Stomach (tissue), 9 donors: Measurements from ENCODE around the gene XYLT1. TPM values are rescaled to one million over a fixed set of nuclear protein-coding genes. Genes with fewer than 3 reads are reported as not detected.
A peak's percentile ranks its signal among the peaks of the same experiment; 100 is the strongest.

Experiments used
- DNase-seq, 2 donors: peaks; one replicate each; pipeline versions ENCODE4 v3.0.0 to v3.0.0-alpha.2; 2013 to 2019
- H3K27ac ChIP-seq, 5 donors: fragments of 200-600 bp in 4 of 5; sonication (generic) in 4 of 5; one replicate each; pipeline ENCODE4 v1.5.1; 2013 to 2019; ENCODE audit warnings: mild to moderate bottlenecking in 1 of 5, moderate library complexity in 1 of 5
- H3K27me3 ChIP-seq, 3 donors: fragments of 200-600 bp; sonication (generic); one replicate each; pipeline ENCODE4 v1.5.1; 2017 to 2019; ENCODE audit warnings: mixed run types in 1 of 3
- H3K36me3 ChIP-seq, 4 donors: fragments of 200-600 bp; sonication (generic); 1 replicate in 3 of 4; 2 replicates in 1 of 4; pipeline ENCODE4 v1.5.1; 2016 to 2019
- H3K4me1 ChIP-seq, 4 donors: fragments of 200-600 bp; sonication (generic); one replicate each; pipeline ENCODE4 v1.5.1; 2016 to 2019
- H3K4me3 ChIP-seq, 4 donors: fragments of 200-600 bp; sonication (generic) in 3 of 4; one replicate each; pipeline ENCODE4 v1.5.1; 2016 to 2019; ENCODE audit warnings: mild to moderate bottlenecking in 1 of 4
- H3K9me3 ChIP-seq, 4 donors: fragments of 200-600 bp; sonication (generic); one replicate each; pipeline ENCODE4 v1.5.1; 2016 to 2019
- EP300 ChIP-seq: sonication (generic); formaldehyde crosslinking; IDR thresholded peaks from one replicate; pipeline ENCODE4 v1.6.1; 2017; ENCODE audit warnings: antibody characterized with exemption
- POLR2A ChIP-seq, 4 donors: fragments of 450-650 bp; IDR thresholded peaks; one replicate each; pipeline ENCODE4 v1.6.1; 2016; ENCODE audit warnings: antibody characterized with exemption in 4 of 4, control low read depth in 2 of 4, mild to moderate bottlenecking in 1 of 4, moderate library complexity in 1 of 4
- POLR2AphosphoS5 ChIP-seq, 3 donors: sonication (generic); formaldehyde crosslinking; IDR thresholded peaks; one replicate each; pipeline ENCODE4 v1.6.1; 2016; ENCODE audit warnings: antibody characterized with exemption in 3 of 3
- WGBS, 5 donors: extraction: QIAGEN DNeasy Blood & Tissue Kit in 3 of 5; methylation state at CpG; one replicate each; pipeline versions ENCODE4 v1.1.5 to v1.1.7; 2013 to 2018; 5-methylcytosine and 5-hydroxymethylcytosine counted together
- intact Hi-C: fragments of 100-400 bp; cut with DNase I; formaldehyde crosslinking; loops from one replicate; pipeline ENCODE4 v1.15.1; 2023; ENCODE audit warnings: low total_unique reads
- polyA plus RNA-seq, 3 donors: library from polyadenylated mRNA; stranded (reverse); fragments of 200-250 nt; gene quantifications; one replicate each; pipeline ENCODE4 v1.2.3, GENCODE V29; 2013
- total RNA-seq, 5 donors: library from RNA; depleted of rRNA; stranded (reverse); fragments of >200 nt; gene quantifications; one replicate each; pipeline versions ENCODE4 v1.1.0 to v1.2.3, GENCODE V29; 2014 to 2016
- TF ChIP-seq, protein P1 (sequence below), 7 experiments: fragments of 450-650 bp in 4 of 7; fragments of 200-600 bp in 3 of 7; sonication (generic) in 3 of 7; IDR thresholded peaks; one replicate each; pipeline ENCODE4 v1.5.1; 2016 to 2019; ENCODE audit warnings: antibody characterized with exemption in 7 of 7, control low read depth in 2 of 7, mild to moderate bottlenecking in 1 of 7
- donor health status: healthy with polysubstance abuse.
- donor health status: Bipolar disorder and iron deficiency.
- donor health status: healthy.

Gene XYLT1
- total and polyA plus RNA-seq, 8 donors, result 0.87 to 59.5 (median 9.5) TPM

DNA sequence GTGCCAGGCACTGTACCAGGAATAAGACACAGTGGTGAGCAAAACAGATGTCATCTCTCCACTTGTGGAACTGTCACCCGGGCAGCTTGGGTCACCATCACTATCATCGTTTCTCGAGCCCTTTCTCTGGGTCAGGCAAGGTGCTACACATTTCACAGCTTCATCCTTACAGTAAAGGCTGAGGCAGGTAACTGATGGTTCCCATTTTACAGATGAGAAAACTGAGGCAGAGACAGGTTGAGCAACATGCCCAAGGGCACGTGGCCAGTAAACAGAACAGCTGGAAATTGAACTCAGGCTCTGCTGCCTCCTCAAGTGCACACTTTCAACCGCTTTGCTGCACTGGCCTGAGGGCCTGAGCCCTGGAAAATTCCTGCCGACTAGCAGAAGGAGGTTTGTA, 294.6 kb downstream of the XYLT1 start:
- DNase-seq, result no peak
- TF ChIP-seq POLR2AphosphoS5 (IDR thresholded peaks at IDR 0.05) (no peak), POLR2A (IDR thresholded peaks at IDR 0.05) (no peak), EP300 (no peak)
- TF ChIP-seq, protein P1, sequence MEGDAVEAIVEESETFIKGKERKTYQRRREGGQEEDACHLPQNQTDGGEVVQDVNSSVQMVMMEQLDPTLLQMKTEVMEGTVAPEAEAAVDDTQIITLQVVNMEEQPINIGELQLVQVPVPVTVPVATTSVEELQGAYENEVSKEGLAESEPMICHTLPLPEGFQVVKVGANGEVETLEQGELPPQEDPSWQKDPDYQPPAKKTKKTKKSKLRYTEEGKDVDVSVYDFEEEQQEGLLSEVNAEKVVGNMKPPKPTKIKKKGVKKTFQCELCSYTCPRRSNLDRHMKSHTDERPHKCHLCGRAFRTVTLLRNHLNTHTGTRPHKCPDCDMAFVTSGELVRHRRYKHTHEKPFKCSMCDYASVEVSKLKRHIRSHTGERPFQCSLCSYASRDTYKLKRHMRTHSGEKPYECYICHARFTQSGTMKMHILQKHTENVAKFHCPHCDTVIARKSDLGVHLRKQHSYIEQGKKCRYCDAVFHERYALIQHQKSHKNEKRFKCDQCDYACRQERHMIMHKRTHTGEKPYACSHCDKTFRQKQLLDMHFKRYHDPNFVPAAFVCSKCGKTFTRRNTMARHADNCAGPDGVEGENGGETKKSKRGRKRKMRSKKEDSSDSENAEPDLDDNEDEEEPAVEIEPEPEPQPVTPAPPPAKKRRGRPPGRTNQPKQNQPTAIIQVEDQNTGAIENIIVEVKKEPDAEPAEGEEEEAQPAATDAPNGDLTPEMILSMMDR (IDR thresholded peaks at IDR 0.05), result no peak
- Histone ChIP-seq H3K4me1 (no peaks in the 10 kb centered on the region), H3K4me3 (no peak overlapping the region), H3K36me3 (peaks cover 0 to 9% (median 5%) of the 10 kb centered on the region in 4 donors), H3K9me3 (no peaks in the 10 kb centered on the region), H3K27ac (no peak overlapping the region), H3K27me3 (no peaks in the 10 kb centered on the region)
- intact Hi-C loops, result no loop called here
- WGBS, 5 donors, result 90 to 96% (median 93%) methylated on average over 6 of the region's 6 CpGs

DNA sequence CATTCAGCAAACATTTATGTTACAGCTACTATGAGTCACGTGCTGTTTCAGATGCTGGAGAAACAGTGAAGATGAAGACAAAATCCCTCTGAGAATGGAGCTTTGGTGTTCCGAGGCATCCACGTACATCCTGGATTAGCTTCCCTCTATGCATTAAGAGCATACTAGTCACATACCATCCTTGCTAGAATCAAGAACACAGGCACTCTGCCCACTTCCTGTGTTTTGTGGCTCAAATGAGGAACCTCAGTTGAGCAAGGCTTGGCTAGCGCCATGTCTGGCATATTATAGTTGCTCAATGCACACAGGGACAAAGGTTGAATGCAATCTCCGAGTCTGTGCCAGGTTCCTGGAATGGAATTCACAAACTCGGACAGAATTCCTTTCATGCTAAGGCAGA, 297.5 kb downstream of the XYLT1 start:
- WGBS, 5 donors, result 75 to 87% (median 82%) methylated on average over 6 of the region's 6 CpGs
- peak; percentile 22 to 41 for DNase-seq
- TF ChIP-seq POLR2AphosphoS5 (IDR thresholded peaks at IDR 0.05) (peak in 1 of 3 donors; percentile 28), EP300 (no peak)
- Histone ChIP-seq H3K27me3 (no peaks in the 10 kb centered on the region), H3K9me3 (no peaks in the 10 kb centered on the region), H3K27ac (no peak overlapping the region), H3K36me3 (peaks cover 0 to 9% (median 5%) of the 10 kb centered on the region in 4 donors), H3K4me3 (no peak overlapping the region), H3K4me1 (no peaks in the 10 kb centered on the region)
- intact Hi-C loops, result no loop called here

DNA sequence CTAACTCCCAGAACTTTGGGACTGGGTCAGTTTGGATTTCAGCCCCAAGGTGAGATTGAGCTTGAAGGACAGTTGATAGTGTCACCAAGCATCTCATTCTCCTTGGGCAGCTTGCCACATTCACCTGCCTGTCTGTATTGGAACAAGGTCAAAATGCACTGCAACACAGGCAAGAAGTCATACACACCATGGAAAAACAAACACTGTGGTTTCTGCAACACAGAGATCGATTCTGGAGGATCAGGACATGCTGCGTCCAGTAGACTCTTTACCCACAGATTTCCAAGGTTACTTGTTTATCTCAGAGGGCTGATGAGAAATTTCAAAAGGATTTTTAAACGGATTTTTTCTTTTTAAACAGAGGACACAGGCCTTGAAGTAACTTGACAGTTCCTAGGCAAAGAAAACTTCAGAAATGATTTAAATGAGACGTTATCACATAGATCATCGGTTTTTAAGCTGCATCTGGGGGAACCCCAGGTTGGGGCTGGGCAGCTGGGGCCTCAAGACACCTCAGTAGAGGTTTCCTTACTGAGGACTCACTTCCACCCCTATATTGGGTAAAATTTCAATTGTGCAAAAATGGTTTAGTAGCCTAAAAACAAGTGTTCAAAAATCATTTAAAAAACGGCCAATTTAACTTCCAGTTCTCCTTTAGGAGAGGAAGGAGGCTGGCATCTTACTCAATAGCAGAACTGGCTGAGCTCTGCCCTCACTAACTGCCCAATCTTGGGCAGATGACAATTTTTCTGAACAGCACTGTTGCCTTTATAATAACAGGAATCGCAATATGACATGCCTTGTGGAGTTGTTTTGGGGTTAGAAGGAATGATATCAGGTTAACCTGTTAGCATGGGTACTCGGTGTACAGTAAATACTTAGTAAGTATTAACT, 299.3 kb downstream of the XYLT1 start:
- Histone ChIP-seq H3K27me3 (no peaks in the 10 kb centered on the region), H3K27ac (peak overlapping the region in 1 of 5 donors; percentile 18), H3K4me3 (no peak overlapping the region), H3K9me3 (no peaks in the 10 kb centered on the region), H3K36me3 (peaks cover 0 to 9% (median 7%) of the 10 kb centered on the region in 4 donors), H3K4me1 (no peaks in the 10 kb centered on the region)
- DNase-seq, result peak; percentile 37 to 43
- WGBS, 5 donors, result 41 to 54% (median 46%) methylated on average over 8 of the region's 8 CpGs
- TF ChIP-seq, protein P1 (IDR thresholded peaks at IDR 0.05), result no peak
- no peak for TF ChIP-seq EP300
- no peak for TF ChIP-seq POLR2A (IDR thresholded peaks at IDR 0.05)
- no peak for TF ChIP-seq POLR2AphosphoS5 (IDR thresholded peaks at IDR 0.05)
- intact Hi-C loops, result no loop called here

DNA sequence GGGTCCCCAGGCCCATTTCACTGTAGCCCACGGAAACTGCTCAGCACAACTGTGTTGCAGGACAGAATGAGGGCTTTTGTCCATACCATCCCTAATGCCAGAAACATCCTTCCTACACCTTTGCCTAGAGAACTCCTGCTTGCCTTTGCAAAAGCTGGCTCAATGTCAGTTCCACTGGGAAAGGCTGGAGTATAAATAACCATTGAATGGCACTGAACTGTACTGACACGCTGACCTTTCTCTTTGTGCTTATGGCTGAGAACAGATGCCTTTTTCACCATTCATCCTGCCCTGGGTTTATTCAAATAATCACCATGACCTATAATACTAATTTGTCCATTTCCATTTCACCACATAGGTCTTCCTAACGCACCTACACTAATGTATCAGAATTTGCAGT, 300.3 kb downstream of the XYLT1 start:
- Histone ChIP-seq H3K27me3 (no peaks in the 10 kb centered on the region), H3K27ac (no peak overlapping the region), H3K4me3 (no peak overlapping the region), H3K36me3 (peaks cover 0 to 7% (median 4%) of the 10 kb centered on the region in 4 donors), H3K9me3 (no peaks in the 10 kb centered on the region), H3K4me1 (no peaks in the 10 kb centered on the region)
- TF ChIP-seq, protein P1 (IDR thresholded peaks at IDR 0.05), result no peak
- TF ChIP-seq EP300, result no peak
- no peak for TF ChIP-seq POLR2AphosphoS5 (IDR thresholded peaks at IDR 0.05)
- no peak for TF ChIP-seq POLR2A (IDR thresholded peaks at IDR 0.05)
- 83 to 92% (median 91%) methylated on average over 3 of the region's 3 CpGs for WGBS, 5 donors
- intact Hi-C loops, result no loop called here
- DNase-seq, result no peak

DNA sequence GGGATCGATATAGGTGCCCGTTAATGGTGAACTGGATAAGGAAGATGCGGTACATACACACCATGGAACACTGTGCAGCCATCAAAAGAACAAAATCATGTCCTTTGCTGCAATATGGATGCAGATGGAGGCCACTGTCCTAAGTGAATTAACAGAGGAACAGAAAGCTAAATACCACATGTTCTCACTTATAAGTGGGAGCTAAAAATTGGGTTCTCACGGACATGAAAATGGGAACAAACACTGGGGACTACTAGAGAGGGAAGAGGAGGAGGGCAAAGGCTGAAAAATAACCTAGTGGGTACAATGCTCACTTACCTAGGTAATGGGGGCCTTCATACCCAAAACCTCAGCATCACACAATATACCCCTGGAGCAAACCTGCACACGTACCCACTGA, 302.6 kb downstream of the XYLT1 start:
- H3K36me3 ChIP-seq, result peaks cover 0 to 4% (median 2%) of the 10 kb centered on the region in 4 donors
- TF ChIP-seq POLR2AphosphoS5 (IDR thresholded peaks at IDR 0.05), result no peak
- no peak overlapping the region for H3K4me3 ChIP-seq
- intact Hi-C loops, result no loop called here
- DNase-seq, result no peak
- peaks cover 0 to 4% (median 0%) of the 10 kb centered on the region in 4 donors for H3K4me1 ChIP-seq
- WGBS, 5 donors, result 96 to 99% (median 97%) methylated on average over 5 of the region's 5 CpGs
- H3K27me3 ChIP-seq, result no peaks in the 10 kb centered on the region
- no peaks in the 10 kb centered on the region for H3K9me3 ChIP-seq
- no peak overlapping the region for H3K27ac ChIP-seq
